GM19351 (cell line): ENCODE results near the gene NYNRIN.
A peak's percentile ranks its signal among the peaks of the same experiment; 100 is the strongest.
"Not testable (repeated sequence)": the region's sequence is repeated elsewhere in the genome, so short reads cannot be mapped to it uniquely, and the experiment has no call there.

ENCODE experiments used
- ATAC-seq: cut with Tn5 transposase; IDR thresholded peaks from one replicate; pipeline ENCODE4 v1.9.1; 2021; ENCODE audit warnings: mild to moderate bottlenecking, moderate library complexity; ENCODE audit not compliant: unreplicated experiment

NYNRIN gene

DNA sequence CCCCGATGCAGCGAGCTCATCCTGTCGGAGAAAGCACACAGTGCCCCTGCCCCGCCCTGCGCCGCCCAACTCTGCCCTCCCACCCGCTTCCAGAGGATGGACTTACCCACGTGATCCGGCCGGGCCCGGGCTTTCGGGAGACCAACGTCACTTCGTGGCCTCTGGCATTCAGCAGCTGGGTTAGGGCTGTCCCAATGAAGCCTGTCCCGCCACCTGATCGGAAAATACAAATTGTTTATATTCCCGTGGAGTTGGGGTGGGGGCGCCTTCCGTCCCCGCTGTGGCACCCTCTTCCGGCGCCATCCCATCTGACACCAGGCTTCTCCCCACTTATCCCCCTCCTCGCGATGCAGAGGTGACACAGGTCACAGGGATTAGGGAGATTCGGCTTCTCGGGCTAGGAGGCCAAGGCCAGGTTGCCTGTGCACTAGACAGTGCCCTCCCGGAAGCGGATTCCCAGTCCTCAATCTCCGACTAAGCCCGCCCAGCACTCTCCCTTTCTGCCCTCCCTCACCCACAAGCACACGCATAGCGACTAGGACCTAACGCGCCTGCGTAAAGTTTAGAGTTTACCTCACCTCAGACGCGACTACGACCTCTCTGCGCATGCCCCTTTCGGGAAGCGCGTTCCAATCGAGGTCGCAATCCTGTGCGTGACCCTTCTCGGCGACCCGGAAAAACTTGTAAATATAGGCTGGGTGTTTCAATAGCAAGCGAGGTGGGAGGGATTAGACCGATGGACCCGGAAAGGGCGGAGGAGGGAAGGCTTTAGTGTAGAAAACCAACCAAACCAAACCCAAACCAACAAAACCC is 43.6 kb downstream of the NYNRIN start, which contains the start of gene SDR39U1:
SDR39U1 (minus strand) TSS at position 537 of the 813 bp plus-strand sequence; CDS start at position 530, 7 bp downstream.
- ATAC-seq = peak; percentile 90

DNA sequence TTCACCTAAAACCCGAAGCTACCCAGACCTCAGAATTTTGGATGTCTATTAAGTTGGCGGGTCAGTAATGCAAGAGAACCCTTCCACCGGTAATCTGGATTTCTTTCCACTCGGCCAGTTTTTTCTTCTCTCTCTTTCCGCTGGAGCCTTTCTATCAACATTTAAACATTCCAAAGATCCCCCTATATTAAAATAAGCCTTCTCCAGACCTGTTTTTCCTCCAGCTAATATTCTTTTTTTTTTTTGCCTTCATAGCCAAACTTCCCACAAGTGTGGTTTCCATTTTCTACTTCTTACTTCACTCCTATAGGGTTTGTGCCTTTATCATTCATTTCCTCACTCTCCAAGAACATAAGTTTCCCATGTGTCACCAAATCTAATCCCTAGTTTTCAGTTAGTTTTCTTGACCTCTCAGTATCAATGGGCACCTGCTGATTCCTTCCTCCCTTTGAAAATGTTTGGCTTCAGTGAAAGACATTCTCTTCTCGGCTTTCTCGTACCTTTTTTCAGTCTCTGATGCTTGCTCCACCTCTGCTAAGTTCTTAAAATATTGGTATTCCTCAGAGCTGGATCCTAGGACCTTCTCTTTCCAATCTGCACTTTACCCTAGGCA is 44.4 kb downstream of the NYNRIN start:
- ATAC-seq = no peak

DNA sequence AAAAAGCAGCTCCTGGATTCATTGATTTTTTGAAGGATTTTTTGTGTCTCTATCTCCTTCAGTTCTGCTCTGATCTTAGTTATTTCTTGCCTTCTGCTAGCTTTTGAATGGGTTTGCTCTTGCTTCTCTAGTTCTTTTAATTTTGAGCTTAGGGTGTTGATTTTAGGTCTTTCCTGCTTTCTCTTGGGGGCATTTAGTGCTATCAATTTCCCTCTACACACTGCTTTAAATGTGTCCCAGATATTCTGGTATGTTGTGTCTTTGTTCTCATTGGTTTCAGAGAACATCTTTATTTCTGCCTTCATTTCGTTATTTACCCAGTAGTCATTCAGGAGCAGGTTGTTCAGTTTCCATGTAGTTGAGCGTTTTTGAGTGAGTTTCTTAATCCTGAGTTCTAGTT is 52.0 kb downstream of the NYNRIN start:
- not testable (repeated sequence) for ATAC-seq

DNA sequence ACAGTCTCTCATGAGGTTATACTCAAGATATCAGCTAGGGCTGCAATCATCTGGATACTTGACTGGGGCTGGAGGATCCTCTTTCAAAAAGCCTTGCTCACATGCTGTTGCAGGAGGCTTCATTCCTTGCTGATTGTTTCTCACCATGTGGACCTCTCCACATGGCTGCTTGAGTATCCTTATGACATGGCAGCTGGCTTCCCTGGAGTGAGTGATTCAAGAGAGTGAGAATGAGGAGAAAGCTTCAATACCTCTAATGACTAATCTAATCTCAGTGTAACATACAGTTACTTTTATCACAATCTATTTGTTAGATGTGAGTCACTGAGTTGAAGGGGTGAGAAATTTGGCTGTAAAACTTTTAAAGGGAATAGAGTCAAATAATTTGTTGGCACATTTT is 58.2 kb downstream of the NYNRIN start:
- no peak for ATAC-seq

DNA sequence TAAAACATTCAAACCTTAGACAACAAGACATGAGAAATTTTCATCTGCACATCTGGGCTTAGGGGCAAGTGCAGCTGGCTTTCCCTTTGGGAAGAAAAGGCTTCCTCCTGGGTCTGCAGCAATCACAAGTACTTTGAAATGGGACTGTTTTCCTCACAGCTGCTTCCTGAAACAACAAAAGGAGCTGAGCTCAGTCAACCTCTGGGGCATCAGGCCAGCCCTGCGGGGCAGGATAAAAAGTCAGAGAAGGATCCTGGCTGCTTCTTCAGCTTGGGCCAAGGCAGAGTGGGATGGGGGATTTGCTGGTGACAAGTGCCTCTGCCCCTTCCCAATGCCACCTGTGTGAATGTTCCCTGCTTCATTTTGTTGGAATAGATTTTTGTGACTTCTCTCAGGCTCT is 59.9 kb downstream of the NYNRIN start:
- no peak for ATAC-seq

DNA sequence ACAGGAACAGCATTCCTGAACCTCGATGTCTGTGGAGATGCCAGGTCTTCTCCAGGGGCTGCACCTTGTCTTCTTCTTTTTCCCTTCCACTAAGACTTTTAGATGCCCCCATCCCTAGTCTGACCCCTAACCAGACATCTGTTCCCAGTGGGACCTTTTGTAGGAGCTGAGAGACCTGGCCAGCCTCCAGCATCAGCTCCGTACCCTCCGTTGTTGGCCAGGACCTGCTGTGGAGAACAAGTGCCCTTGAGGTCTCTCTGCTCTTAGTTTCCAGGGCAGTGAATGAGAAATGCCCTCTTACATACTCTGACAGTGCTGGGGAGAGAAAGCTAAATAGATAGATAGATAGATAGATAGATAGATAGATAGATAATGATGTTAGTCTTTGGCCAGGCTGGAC is 60.5 kb downstream of the NYNRIN start:
- ATAC-seq = no peak

DNA sequence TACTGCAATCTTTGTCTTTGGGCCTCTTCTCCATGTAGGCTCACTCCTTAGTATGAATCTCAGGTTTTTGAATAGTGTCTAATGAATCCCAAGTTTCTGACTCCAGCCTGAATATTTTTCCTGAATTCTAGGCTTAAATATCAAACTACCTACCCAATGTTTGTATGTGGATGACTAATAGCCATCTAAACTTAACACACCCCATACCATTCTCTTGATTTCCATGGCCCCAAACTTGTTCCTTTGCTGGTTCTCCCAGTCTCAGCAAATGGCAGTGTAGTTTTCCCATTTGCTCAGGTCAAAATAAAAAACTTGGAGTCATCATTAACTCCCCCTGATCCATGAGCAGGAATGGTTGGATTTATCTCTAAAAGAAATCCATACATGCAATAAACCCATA is 62.5 kb downstream of the NYNRIN start:
- ATAC-seq = no peak

DNA sequence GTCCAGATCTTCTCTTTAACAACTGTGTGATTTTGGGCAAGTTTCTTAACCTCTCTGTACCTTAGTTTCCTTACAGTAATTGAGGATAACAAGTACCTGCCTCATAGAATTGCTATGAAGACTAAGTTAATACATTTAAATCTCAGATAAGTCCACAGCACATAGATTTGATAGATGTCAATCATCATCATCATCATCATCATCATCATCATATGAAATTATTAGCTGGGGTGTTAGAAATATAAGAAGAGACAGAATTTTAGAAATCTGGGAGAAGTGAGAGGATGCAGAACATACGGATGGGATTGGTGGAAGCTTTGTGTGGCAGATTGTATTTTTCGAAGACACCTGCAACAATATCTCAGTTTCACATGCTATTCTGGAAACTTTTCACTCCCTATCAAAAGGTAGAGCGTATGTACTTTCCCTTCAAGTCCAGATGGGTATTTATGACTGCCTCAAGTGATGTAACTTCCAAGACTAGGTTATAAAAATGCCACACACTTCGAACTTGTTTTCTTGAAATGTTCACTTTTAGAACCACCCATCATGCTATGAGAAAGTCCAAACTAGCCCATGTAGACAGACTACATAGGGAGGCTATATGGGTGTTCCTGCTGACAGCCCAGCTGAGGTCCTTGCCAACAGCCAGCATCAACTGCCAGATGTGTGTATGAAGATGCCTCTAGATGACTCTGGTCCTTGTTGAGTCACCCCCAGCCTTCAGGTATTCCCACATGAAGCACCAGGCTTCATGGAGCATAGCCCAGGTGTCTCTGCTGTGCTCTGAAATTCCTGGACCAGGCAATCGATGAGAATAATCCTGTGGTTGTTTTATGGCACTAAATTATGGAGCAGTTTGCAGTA is 64.4 kb downstream of the NYNRIN start:
- ATAC-seq = peak; percentile 49

DNA sequence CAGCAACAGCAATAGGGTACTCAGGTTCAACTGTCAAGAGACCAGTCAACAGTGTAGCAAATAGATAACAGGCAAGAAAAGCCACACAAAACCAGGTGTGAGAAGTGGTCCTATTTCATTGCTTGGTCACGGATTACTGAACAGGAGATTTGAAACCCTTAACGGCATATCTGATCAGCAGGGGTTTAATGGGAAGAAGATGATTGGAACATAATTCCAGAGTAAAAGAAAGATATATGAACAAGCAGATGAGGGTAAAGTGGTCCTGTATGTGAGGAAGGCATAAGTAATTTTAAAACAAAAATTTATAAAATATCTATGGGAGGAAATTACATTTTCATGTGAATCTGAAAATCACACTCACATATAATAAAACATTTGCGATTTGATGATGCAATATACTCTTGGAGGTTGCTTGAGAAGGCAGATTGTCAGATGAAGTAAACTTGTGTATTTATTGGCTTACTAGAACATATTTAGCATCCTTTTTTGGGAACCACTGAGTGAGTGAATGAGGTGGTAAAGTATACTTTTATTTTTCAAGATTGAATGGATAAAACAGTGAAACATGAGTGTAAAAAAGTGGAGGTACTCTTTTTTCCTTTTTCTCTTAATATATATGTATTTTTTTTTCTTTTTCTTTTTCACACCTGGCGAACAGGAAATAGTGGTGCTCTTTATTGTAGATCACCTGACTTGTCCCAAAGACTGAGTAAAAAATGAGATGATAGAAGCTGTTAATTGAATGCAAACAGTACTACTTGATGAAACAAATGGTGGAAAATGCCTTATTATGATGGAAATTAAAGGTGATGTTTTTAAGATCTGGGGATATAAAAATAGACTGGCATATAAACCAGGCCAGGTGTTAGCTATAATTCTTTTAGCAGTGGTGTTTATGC is 65.3 kb downstream of the NYNRIN start:
- ATAC-seq = peak; percentile 13

DNA sequence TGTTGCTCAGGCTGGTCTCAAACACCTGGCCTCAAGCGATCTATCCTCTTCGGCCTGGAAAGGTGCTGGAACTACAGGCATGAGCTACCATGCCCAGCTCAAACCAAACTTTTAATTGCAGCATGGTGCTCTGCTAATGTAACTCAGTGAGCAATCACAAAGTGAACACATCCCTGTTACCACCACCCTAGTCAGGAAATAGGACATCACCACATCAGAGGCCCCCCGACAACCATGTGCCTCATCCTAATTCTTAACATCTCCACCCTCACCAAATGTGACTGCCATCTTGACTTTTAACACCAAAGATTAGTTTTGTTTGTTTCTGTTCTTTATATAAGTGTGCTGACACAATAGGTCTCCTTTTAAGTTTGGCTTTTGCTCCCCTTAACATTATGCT is 66.6 kb downstream of the NYNRIN start:
- no peak for ATAC-seq

DNA sequence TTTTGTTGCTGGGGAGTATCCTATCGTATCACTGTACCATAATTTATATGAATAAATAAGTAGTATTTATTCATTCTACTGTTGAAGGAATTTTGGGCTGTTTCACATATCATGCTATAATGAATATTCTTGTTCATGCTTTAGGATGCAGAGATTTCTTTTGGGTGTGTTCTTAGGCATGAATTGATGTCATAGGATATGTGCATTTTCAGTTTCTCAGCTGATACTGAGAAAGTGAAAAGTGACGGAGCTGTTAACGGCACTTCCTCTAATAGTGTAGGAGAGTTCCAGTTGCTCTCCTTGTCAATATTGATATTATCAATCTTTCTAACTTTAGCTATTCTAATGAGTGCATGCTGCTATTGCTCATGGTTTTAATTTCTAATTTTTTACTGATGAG is 67.0 kb downstream of the NYNRIN start:
- ATAC-seq = no peak
